T-helper 1 cell treated with Interleukin-12 subunit alpha and Interleukin-12 subunit beta and Interleukin-4 antibody, amounts not matched to agents 30 μg/mL and 1 μg/mL, for 36 hours (primary cell): ENCODE results near the gene ARG2.

ENCODE experiments used
- H3K27ac Mint-ChIP-seq: one replicate; pipeline ENCODE4 v1.8.0; 2021; ENCODE audit warnings: mild to moderate bottlenecking, mixed read lengths
- H3K27me3 Mint-ChIP-seq: one replicate; pipeline ENCODE4 v1.8.0; 2021; ENCODE audit warnings: low read depth, mixed read lengths
- H3K36me3 Mint-ChIP-seq: one replicate; pipeline ENCODE4 v1.8.0; 2021; ENCODE audit warnings: low read depth, mixed read lengths
- H3K4me1 Mint-ChIP-seq: one replicate; pipeline ENCODE4 v1.8.0; 2021; ENCODE audit warnings: low read depth, mixed read lengths
- H3K4me3 Mint-ChIP-seq: one replicate; pipeline ENCODE4 v1.8.0; 2021; ENCODE audit warnings: mild to moderate bottlenecking, moderate library complexity, mixed read lengths
- H3K9me3 Mint-ChIP-seq: one replicate; pipeline ENCODE4 v1.8.0; 2021; ENCODE audit warnings: mixed read lengths

Gene ARG2

GRCh38 chr14:67619446-67620216 lies at the start of gene ARG2:
TSS of gene ARG2 (plus strand) at chr14:67619920. CDS start at chr14:67619978, 58 bp downstream.
- no peaks in the 10 kb centered on the region for H3K36me3 Mint-ChIP-seq
- peak within 1 kb of the TSS; percentile 83 for H3K27ac Mint-ChIP-seq
- no peaks in the 10 kb centered on the region for H3K9me3 Mint-ChIP-seq
- peak within 1 kb of the TSS; percentile 85 for H3K4me3 Mint-ChIP-seq
- H3K4me1 Mint-ChIP-seq, result peaks cover 28% of the 10 kb centered on the region
- H3K27me3 Mint-ChIP-seq, result peaks cover 17% of the 10 kb centered on the region

GRCh38 chr14:67570453-67570852 lies 49.3 kb upstream of the ARG2 start:
- no peaks in the 10 kb centered on the region for H3K36me3 Mint-ChIP-seq
- no peak overlapping the region for H3K27ac Mint-ChIP-seq
- no peaks in the 10 kb centered on the region for H3K9me3 Mint-ChIP-seq
- H3K4me3 Mint-ChIP-seq, result no peak overlapping the region
- no peaks in the 10 kb centered on the region for H3K27me3 Mint-ChIP-seq
- peaks cover 10% of the 10 kb centered on the region for H3K4me1 Mint-ChIP-seq

- H3K4me1 Mint-ChIP-seq, result peaks cover 10% of the 10 kb centered on the region
- H3K36me3 Mint-ChIP-seq, result no peaks in the 10 kb centered on the region
- H3K9me3 Mint-ChIP-seq, result no peaks in the 10 kb centered on the region
- no peak overlapping the region for H3K4me3 Mint-ChIP-seq
- H3K27ac Mint-ChIP-seq, result no peak overlapping the region
- no peaks in the 10 kb centered on the region for H3K27me3 Mint-ChIP-seq
Measured at GRCh38 chr14:67571275-67571990, 48.3 kb upstream of the ARG2 start.

- no peaks in the 10 kb centered on the region for H3K9me3 Mint-ChIP-seq
- H3K4me1 Mint-ChIP-seq, result peaks cover 10% of the 10 kb centered on the region
- no peaks in the 10 kb centered on the region for H3K36me3 Mint-ChIP-seq
- H3K27ac Mint-ChIP-seq, result no peak overlapping the region
- no peak overlapping the region for H3K4me3 Mint-ChIP-seq
- no peaks in the 10 kb centered on the region for H3K27me3 Mint-ChIP-seq
Measured at GRCh38 chr14:67571991-67572323, 47.8 kb upstream of the ARG2 start.

- Mint-ChIP-seq H3K4me3 (no peak overlapping the region), H3K36me3 (no peaks in the 10 kb centered on the region), H3K27me3 (no peaks in the 10 kb centered on the region), H3K27ac (no peak overlapping the region), H3K9me3 (no peaks in the 10 kb centered on the region), H3K4me1 (peaks cover 5% of the 10 kb centered on the region)
Measured at GRCh38 chr14:67572608-67573007, 47.1 kb upstream of the ARG2 start.

GRCh38 chr14:67573228-67574010 lies 46.3 kb upstream of the ARG2 start:
- H3K4me1 Mint-ChIP-seq, result peaks cover 5% of the 10 kb centered on the region

GRCh38 chr14:67574156-67574555 lies 45.6 kb upstream of the ARG2 start:
- Mint-ChIP-seq H3K27me3 (no peaks in the 10 kb centered on the region), H3K9me3 (no peaks in the 10 kb centered on the region), H3K4me1 (peaks cover 5% of the 10 kb centered on the region), H3K36me3 (no peaks in the 10 kb centered on the region), H3K4me3 (no peak overlapping the region), H3K27ac (no peak overlapping the region)

More at GRCh38 chr14:67573228-67574010, 46.3 kb upstream of the ARG2 start:
- Mint-ChIP-seq H3K27ac (no peak overlapping the region), H3K27me3 (no peaks in the 10 kb centered on the region), H3K9me3 (no peaks in the 10 kb centered on the region), H3K4me3 (no peak overlapping the region), H3K36me3 (no peaks in the 10 kb centered on the region)

GRCh38 chr14:67574806-67575205 lies 44.9 kb upstream of the ARG2 start:
- Mint-ChIP-seq H3K36me3 (no peaks in the 10 kb centered on the region), H3K9me3 (no peaks in the 10 kb centered on the region), H3K27ac (no peak overlapping the region), H3K4me3 (no peak overlapping the region), H3K27me3 (no peaks in the 10 kb centered on the region), H3K4me1 (peaks cover 5% of the 10 kb centered on the region)

- Mint-ChIP-seq H3K27me3 (no peaks in the 10 kb centered on the region), H3K9me3 (no peaks in the 10 kb centered on the region), H3K4me3 (no peak overlapping the region), H3K36me3 (no peaks in the 10 kb centered on the region), H3K4me1 (peaks cover 4% of the 10 kb centered on the region), H3K27ac (no peak overlapping the region)
Measured at GRCh38 chr14:67575684-67576083, 44.0 kb upstream of the ARG2 start.

- Mint-ChIP-seq H3K4me3 (no peak overlapping the region), H3K27me3 (no peaks in the 10 kb centered on the region), H3K4me1 (peaks cover 2% of the 10 kb centered on the region), H3K27ac (no peak overlapping the region), H3K36me3 (no peaks in the 10 kb centered on the region), H3K9me3 (no peaks in the 10 kb centered on the region)
Measured at GRCh38 chr14:67576216-67576955, 43.3 kb upstream of the ARG2 start.

GRCh38 chr14:67577181-67577808 lies 42.4 kb upstream of the ARG2 start:
- H3K9me3 Mint-ChIP-seq, result no peaks in the 10 kb centered on the region
- H3K27ac Mint-ChIP-seq, result no peak overlapping the region
- H3K4me1 Mint-ChIP-seq, result peaks cover 3% of the 10 kb centered on the region
- H3K4me3 Mint-ChIP-seq, result no peak overlapping the region
- no peaks in the 10 kb centered on the region for H3K36me3 Mint-ChIP-seq
- H3K27me3 Mint-ChIP-seq, result no peaks in the 10 kb centered on the region

GRCh38 chr14:67577909-67578749 lies 41.6 kb upstream of the ARG2 start:
- peaks cover 3% of the 10 kb centered on the region for H3K4me1 Mint-ChIP-seq

GRCh38 chr14:67579040-67579439 lies 40.7 kb upstream of the ARG2 start:
- Mint-ChIP-seq H3K9me3 (no peaks in the 10 kb centered on the region), H3K27ac (no peak overlapping the region), H3K4me1 (peaks cover 3% of the 10 kb centered on the region), H3K36me3 (no peaks in the 10 kb centered on the region), H3K4me3 (no peak overlapping the region), H3K27me3 (no peaks in the 10 kb centered on the region)

More at GRCh38 chr14:67577909-67578749, 41.6 kb upstream of the ARG2 start:
- H3K27me3 Mint-ChIP-seq, result no peaks in the 10 kb centered on the region
- H3K27ac Mint-ChIP-seq, result no peak overlapping the region
- no peak overlapping the region for H3K4me3 Mint-ChIP-seq
- no peaks in the 10 kb centered on the region for H3K9me3 Mint-ChIP-seq
- no peaks in the 10 kb centered on the region for H3K36me3 Mint-ChIP-seq
